Measurements from ENCODE around the gene RPL13A.

GRCh38 chr19:49455773-49456172 lies 31.6 kb upstream of the RPL13A start:
- TF ChIP-seq ZNF274 (IDR thresholded peaks at IDR 0.05; ENCODE audit: low read depth, low read length) (no peak), YY1 (IDR thresholded peaks at IDR 0.05; ENCODE audit: insufficient read depth, insufficient read length) (no peak)

Measured in NT2/D1 (cell line).